Subcutaneous abdominal adipose tissue (tissue), 5 donors: ENCODE results near the gene OGDH.

Source experiments
- H3K27ac ChIP-seq: one replicate; pipeline ENCODE4 v1.7.0; 2013; ENCODE audit warnings: low read depth, mild to moderate bottlenecking, inconsistent platforms, low read length, moderate library complexity
- H3K27me3 ChIP-seq, 5 donors: one replicate each; pipeline ENCODE4 v1.7.0; 2013; ENCODE audit warnings: low read length in 5 of 5, inconsistent platforms in 1 of 5; ENCODE audit not compliant: control insufficient read depth in 5 of 5, insufficient read depth in 4 of 5
- H3K36me3 ChIP-seq, 5 donors: one replicate each; pipeline ENCODE4 v1.7.0; 2013; ENCODE audit warnings: low read length in 5 of 5; ENCODE audit not compliant: control insufficient read depth in 5 of 5, insufficient read depth in 5 of 5
- H3K4me1 ChIP-seq, 5 donors: one replicate each; pipeline ENCODE4 v1.7.0; 2013; ENCODE audit warnings: low read length in 5 of 5, mild to moderate bottlenecking in 3 of 5, moderate library complexity in 1 of 5; ENCODE audit not compliant: control insufficient read depth in 5 of 5, insufficient read depth in 5 of 5
- H3K4me3 ChIP-seq, 5 donors: one replicate each; pipeline ENCODE4 v1.7.0; 2013; ENCODE audit warnings: low read length in 5 of 5, low read depth in 1 of 5
- H3K9ac ChIP-seq, 5 donors: one replicate each; pipeline ENCODE4 v1.7.0; 2013; ENCODE audit warnings: low read length in 5 of 5, mild to moderate bottlenecking in 4 of 5, moderate library complexity in 3 of 5
- H3K9me3 ChIP-seq, 5 donors: one replicate each; pipeline ENCODE4 v1.7.0; 2013; ENCODE audit warnings: low read length in 5 of 5; ENCODE audit not compliant: control insufficient read depth in 5 of 5
- donor health status: healthy.
- donor health status: healthy.
- donor health status: healthy.
- donor health status: healthy.
- donor health status: healthy.

Gene OGDH

DNA sequence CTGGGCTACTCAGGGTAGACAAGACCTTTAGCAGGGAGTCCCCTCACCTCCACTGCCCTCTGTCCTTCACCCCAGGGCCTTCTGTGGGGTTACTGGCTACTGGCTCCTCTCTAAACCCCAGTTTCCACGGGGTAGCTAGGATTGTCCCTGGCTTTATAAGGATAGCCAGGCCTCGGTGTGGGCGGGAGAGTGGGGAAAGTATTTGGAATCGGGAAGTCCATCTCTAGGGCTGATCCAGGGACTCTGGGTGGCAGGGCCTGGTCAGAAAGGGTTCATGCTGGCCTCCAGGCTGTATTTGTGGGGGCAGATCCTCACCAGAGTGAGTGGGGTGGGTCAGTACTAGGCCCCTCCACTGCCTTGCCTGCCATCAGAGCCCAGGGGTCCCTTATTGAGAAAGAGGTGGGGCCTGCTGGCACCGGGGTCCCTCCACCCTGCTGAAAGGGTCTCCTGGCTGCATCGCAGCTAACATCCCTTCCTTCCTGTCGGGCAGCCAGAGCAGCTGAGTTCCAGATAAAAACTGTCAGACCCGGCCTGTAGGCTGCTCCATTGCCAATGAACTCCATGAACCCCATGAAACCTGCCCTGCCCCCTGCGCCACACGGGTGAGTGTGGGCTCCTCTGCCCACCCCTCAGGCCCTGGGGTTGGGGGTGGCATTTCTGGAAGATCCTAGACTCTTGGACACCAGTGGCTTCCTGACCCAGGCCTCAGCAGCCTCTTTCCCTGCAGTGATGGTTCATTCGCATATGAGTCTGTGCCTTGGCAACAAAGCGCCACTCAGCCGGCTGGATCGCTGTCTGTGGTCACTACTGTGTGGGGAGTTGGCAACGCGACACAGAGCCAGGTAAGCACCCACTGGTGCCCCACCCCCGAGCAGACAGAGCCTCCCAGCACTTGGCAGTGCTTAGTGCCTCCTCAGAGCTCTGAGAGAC, 149.5 kb downstream of the OGDH start:
- H3K27ac ChIP-seq = no peak overlapping the region
- H3K36me3 ChIP-seq = peaks cover 0 to 41% (median 35%) of the 10 kb centered on the region in 5 donors
- no peaks in the 10 kb centered on the region for H3K9me3 ChIP-seq
- peak overlapping the region in 2 of 5 donors; percentile 21 for H3K9ac ChIP-seq
- peaks cover 0 to 44% (median 29%) of the 10 kb centered on the region in 5 donors for H3K4me1 ChIP-seq
- no peak overlapping the region for H3K4me3 ChIP-seq
- no peaks in the 10 kb centered on the region for H3K27me3 ChIP-seq

DNA sequence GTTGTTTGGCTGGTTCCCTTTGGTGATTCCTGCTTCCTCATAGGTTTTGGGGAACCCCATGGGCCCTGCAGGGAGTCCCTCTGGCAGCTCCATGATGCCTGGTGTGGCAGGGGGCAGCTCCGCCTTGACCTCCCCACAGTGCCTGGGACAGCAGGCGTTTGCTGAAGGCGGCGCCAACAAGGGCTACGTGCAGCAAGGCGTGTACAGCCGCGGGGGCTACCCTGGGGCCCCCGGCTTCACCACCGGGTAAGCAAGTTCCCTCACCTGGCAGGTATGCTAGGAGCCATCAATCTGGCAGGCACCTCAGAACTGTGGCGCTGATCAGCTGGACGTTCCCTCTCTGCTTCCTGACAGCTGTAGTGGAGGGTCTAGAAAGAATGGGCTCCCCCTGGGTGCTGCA, 150.5 kb downstream of the OGDH start:
- Histone ChIP-seq H3K36me3 (peaks cover 0 to 48% (median 40%) of the 10 kb centered on the region in 5 donors), H3K9me3 (no peaks in the 10 kb centered on the region), H3K4me3 (no peak overlapping the region), H3K9ac (no peak overlapping the region), H3K27me3 (no peaks in the 10 kb centered on the region), H3K27ac (no peak overlapping the region), H3K4me1 (peaks cover 0 to 39% (median 25%) of the 10 kb centered on the region in 5 donors)

GRCh38 chr7:44757311-44757710, 150.9 kb downstream of the OGDH start:
- Histone ChIP-seq H3K9me3 (no peaks in the 10 kb centered on the region), H3K4me1 (peaks cover 0 to 43% (median 25%) of the 10 kb centered on the region in 5 donors), H3K36me3 (peaks cover 0 to 52% (median 42%) of the 10 kb centered on the region in 5 donors), H3K4me3 (no peak overlapping the region), H3K9ac (no peak overlapping the region), H3K27me3 (no peaks in the 10 kb centered on the region), H3K27ac (no peak overlapping the region)

DNA sequence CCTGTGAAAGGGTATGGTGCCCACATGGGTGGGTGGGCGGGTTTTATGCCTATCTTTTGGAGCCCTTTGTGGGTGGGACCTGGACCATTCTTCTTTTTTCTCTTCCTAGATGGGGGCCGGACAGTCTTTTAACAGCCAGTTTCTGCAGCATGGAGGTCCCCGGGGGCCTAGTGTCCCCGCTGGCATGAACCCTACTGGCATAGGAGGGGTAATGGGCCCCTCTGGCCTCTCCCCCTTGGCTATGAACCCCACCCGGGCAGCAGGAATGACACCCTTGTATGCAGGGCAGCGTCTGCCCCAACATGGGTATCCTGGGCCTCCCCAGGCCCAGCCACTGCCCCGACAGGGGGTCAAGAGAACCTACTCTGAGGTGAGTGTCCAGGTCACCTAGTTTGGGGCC, 151.3 kb downstream of the OGDH start:
- Histone ChIP-seq H3K27me3 (no peaks in the 10 kb centered on the region), H3K9me3 (no peaks in the 10 kb centered on the region), H3K36me3 (peaks cover 0 to 56% (median 46%) of the 10 kb centered on the region in 5 donors), H3K4me3 (no peak overlapping the region), H3K4me1 (peaks cover 0 to 45% (median 25%) of the 10 kb centered on the region in 5 donors), H3K9ac (no peak overlapping the region), H3K27ac (no peak overlapping the region)
